ENCODE results near the gene SIX1. TPM values are rescaled to one million over a fixed set of nuclear protein-coding genes. Genes with fewer than 3 reads are reported as not detected.

The SIX1 gene
- total RNA-seq, 4 donors from 2014 or later = 7.1 TPM; not detected in 3

- no peak overlapping the region for H3K27ac ChIP-seq
- peaks cover 0 to 10% of the 10 kb centered on the region in 2 donors for H3K4me1 ChIP-seq
- H3K9me3 ChIP-seq = no peaks in the 10 kb centered on the region
- H3K36me3 ChIP-seq = no peaks in the 10 kb centered on the region
- intact Hi-C loops (cut with DNase I; ENCODE audit: low total_unique reads) = no loop called here
- no peak overlapping the region for H3K4me3 ChIP-seq
- no peak for DNase-seq
- H3K27me3 ChIP-seq = peaks cover 31 to 99% of the 10 kb centered on the region in 2 donors
- no peak for TF ChIP-seq CTCF (IDR thresholded peaks at IDR 0.05)
- no peak for TF ChIP-seq POLR2A (IDR thresholded peaks at IDR 0.05)
Measured at GRCh38 chr14:60641742-60642269, 7.5 kb downstream of the SIX1 start.

GRCh38 chr14:60640859-60641741, 8.2 kb downstream of the SIX1 start:
- Histone ChIP-seq H3K36me3 (no peaks in the 10 kb centered on the region), H3K27me3 (peaks cover 29 to 99% of the 10 kb centered on the region in 2 donors), H3K9me3 (no peaks in the 10 kb centered on the region), H3K27ac (no peak overlapping the region), H3K4me3 (no peak overlapping the region), H3K4me1 (peaks cover 0 to 10% of the 10 kb centered on the region in 2 donors)
- TF ChIP-seq CTCF (IDR thresholded peaks at IDR 0.05) = no peak
- TF ChIP-seq POLR2A (IDR thresholded peaks at IDR 0.05) = no peak
- no peak for DNase-seq
- intact Hi-C loops (cut with DNase I; ENCODE audit: low total_unique reads) = no loop called here

- Histone ChIP-seq H3K4me1 (peaks cover 0 to 10% of the 10 kb centered on the region in 2 donors), H3K27ac (no peak overlapping the region), H3K9me3 (no peaks in the 10 kb centered on the region), H3K27me3 (peaks cover 25 to 85% of the 10 kb centered on the region in 2 donors), H3K4me3 (no peak overlapping the region), H3K36me3 (no peaks in the 10 kb centered on the region)
- no peak for DNase-seq
- TF ChIP-seq CTCF (IDR thresholded peaks at IDR 0.05) (no peak), POLR2A (IDR thresholded peaks at IDR 0.05) (no peak)
- intact Hi-C loops (cut with DNase I; ENCODE audit: low total_unique reads) = no loop called here
Measured at GRCh38 chr14:60639674-60640073, 9.6 kb downstream of the SIX1 start.

GRCh38 chr14:60637479-60638315, 11.6 kb downstream of the SIX1 start:
- Histone ChIP-seq H3K4me3 (peak overlapping the region in 1 of 2 donors; percentile 13), H3K4me1 (peaks cover 0 to 10% of the 10 kb centered on the region in 2 donors), H3K27me3 (peaks cover 24 to 65% of the 10 kb centered on the region in 2 donors), H3K36me3 (no peaks in the 10 kb centered on the region), H3K9me3 (no peaks in the 10 kb centered on the region), H3K27ac (no peak overlapping the region)
- TF ChIP-seq CTCF (IDR thresholded peaks at IDR 0.05) (no peak), POLR2A (IDR thresholded peaks at IDR 0.05) (no peak)
- no peak for DNase-seq
- intact Hi-C loops (cut with DNase I; ENCODE audit: low total_unique reads) = no loop called here
